Measurements from ENCODE around the gene PTEN. TPM values are rescaled to one million over a fixed set of nuclear protein-coding genes. Genes with fewer than 3 reads are reported as not detected.
"Not testable (repeated sequence)": the region's sequence is repeated elsewhere in the genome, so short reads cannot be mapped to it uniquely, and the experiment has no call there.

The PTEN gene
- total and polyA plus RNA-seq, 8 donors, result 26.2 to 374 (median 59.7) TPM

DNA sequence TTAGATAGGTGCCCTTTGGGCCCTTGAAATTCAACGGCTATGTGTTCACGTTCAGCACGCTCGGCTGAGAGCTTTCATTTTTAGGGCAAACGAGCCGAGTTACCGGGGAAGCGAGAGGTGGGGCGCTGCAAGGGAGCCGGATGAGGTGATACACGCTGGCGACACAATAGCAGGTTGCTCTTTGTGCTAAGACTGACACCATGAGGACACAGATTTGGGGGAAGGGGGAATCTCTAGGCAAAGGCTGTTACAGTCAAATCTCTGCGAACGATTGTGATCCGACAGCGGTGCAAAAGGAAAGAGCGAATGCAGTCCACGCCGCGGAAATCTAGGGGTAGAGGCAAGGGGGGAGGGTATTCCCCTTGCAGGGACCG, 759 bp upstream of the PTEN start:
- no peaks in the 10 kb centered on the region for H3K9me3 ChIP-seq
- 0 to 1% (median 0%) methylated on average over 19 to 21 of the region's 21 CpGs for WGBS, 5 donors

DNA sequence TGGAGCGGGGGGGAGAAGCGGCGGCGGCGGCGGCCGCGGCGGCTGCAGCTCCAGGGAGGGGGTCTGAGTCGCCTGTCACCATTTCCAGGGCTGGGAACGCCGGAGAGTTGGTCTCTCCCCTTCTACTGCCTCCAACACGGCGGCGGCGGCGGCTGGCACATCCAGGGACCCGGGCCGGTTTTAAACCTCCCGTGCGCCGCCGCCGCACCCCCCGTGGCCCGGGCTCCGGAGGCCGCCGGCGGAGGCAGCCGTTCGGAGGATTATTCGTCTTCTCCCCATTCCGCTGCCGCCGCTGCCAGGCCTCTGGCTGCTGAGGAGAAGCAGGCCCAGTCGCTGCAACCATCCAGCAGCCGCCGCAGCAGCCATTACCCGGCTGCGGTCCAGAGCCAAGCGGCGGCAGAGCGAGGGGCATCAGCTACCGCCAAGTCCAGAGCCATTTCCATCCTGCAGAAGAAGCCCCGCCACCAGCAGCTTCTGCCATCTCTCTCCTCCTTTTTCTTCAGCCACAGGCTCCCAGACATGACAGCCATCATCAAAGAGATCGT, 598 bp downstream of the PTEN start:
- H3K9me3 ChIP-seq, H3K36me3 ChIP-seq, H3K27me3 ChIP-seq: not testable (repeated sequence)
- intact Hi-C loops (cut with DNase I; ENCODE audit: low total_unique reads), result loop anchor here (10.0 kb wide), 1 partner anchor 251 kb away; no protein-coding TSS in a partner anchor
- H3K4me3 ChIP-seq, result peak overlapping the region; percentile 88 to 94 (median 90)
- peak overlapping the region; percentile 95 to 99 (median 97) for H3K27ac ChIP-seq
- WGBS, 5 donors, result 0 to 1% (median 0%) methylated on average over 9 to 47 of the region's 47 CpGs
- peak; percentile 39 to 75 for DNase-seq
- peaks cover 7 to 30% (median 27%) of the 10 kb centered on the region in 4 donors for H3K4me1 ChIP-seq

More for the DNA sequence above, 759 bp upstream of the PTEN start:
- peak overlapping the region; percentile 95 to 99 (median 97) for H3K27ac ChIP-seq
- intact Hi-C loops (cut with DNase I; ENCODE audit: low total_unique reads), result loop anchor here (10.0 kb wide), 1 partner anchor 252 kb away; no protein-coding TSS in a partner anchor
- peak overlapping the region; percentile 88 to 94 (median 90) for H3K4me3 ChIP-seq
- peaks cover 7 to 19% (median 16%) of the 10 kb centered on the region in 4 donors for H3K4me1 ChIP-seq
- no peak for DNase-seq
- H3K27me3 ChIP-seq, result no peaks in the 10 kb centered on the region
- H3K36me3 ChIP-seq, result no peaks in the 10 kb centered on the region
- TF ChIP-seq EP300 (IDR thresholded peaks at IDR 0.05) (no peak), POLR2A (IDR thresholded peaks at IDR 0.05) (no peak), POLR2AphosphoS5 (IDR thresholded peaks at IDR 0.05) (no peak)
- TF ChIP-seq, protein P1, sequence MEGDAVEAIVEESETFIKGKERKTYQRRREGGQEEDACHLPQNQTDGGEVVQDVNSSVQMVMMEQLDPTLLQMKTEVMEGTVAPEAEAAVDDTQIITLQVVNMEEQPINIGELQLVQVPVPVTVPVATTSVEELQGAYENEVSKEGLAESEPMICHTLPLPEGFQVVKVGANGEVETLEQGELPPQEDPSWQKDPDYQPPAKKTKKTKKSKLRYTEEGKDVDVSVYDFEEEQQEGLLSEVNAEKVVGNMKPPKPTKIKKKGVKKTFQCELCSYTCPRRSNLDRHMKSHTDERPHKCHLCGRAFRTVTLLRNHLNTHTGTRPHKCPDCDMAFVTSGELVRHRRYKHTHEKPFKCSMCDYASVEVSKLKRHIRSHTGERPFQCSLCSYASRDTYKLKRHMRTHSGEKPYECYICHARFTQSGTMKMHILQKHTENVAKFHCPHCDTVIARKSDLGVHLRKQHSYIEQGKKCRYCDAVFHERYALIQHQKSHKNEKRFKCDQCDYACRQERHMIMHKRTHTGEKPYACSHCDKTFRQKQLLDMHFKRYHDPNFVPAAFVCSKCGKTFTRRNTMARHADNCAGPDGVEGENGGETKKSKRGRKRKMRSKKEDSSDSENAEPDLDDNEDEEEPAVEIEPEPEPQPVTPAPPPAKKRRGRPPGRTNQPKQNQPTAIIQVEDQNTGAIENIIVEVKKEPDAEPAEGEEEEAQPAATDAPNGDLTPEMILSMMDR (IDR thresholded peaks at IDR 0.05), result no peak

DNA sequence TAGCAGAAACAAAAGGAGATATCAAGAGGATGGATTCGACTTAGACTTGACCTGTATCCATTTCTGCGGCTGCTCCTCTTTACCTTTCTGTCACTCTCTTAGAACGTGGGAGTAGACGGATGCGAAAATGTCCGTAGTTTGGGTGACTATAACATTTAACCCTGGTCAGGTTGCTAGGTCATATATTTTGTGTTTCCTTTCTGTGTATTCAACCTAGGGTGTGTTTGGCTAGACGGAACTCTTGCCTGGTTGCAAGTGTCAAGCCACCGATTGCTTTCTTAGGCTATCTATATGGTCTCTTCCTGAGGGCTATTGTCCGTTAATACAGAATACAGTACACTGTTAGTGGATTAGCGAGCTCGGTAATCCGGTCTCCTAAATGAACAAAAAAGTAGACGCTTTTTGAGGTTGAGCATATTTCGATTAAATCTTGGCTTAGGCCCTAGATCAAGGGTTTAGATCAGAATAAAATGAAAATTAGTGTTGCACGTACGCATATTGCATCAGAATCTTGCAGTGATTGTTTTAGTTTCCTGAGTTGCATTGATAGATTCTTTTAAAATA, 1.2 kb downstream of the PTEN start:
- peak in 1 of 2 donors; percentile 50 for DNase-seq
- no peaks in the 10 kb centered on the region for H3K9me3 ChIP-seq
- intact Hi-C loops (cut with DNase I; ENCODE audit: low total_unique reads), result loop anchor here (10.0 kb wide), 1 partner anchor 250 kb away; no protein-coding TSS in a partner anchor
- H3K4me3 ChIP-seq, result peak overlapping the region; percentile 88 to 94 (median 90)
- H3K36me3 ChIP-seq, result no peaks in the 10 kb centered on the region
- peak overlapping the region; percentile 95 to 99 (median 97) for H3K27ac ChIP-seq
- TF ChIP-seq POLR2AphosphoS5 (IDR thresholded peaks at IDR 0.05) (no peak), EP300 (IDR thresholded peaks at IDR 0.05) (no peak), POLR2A (IDR thresholded peaks at IDR 0.05) (no peak)
- TF ChIP-seq, protein P1 (IDR thresholded peaks at IDR 0.05), result no peak
- 0 to 1% (median 1%) methylated on average over 16 of the region's 16 CpGs for WGBS, 5 donors
- H3K27me3 ChIP-seq, result no peaks in the 10 kb centered on the region
- peaks cover 7 to 35% (median 33%) of the 10 kb centered on the region in 4 donors for H3K4me1 ChIP-seq

DNA sequence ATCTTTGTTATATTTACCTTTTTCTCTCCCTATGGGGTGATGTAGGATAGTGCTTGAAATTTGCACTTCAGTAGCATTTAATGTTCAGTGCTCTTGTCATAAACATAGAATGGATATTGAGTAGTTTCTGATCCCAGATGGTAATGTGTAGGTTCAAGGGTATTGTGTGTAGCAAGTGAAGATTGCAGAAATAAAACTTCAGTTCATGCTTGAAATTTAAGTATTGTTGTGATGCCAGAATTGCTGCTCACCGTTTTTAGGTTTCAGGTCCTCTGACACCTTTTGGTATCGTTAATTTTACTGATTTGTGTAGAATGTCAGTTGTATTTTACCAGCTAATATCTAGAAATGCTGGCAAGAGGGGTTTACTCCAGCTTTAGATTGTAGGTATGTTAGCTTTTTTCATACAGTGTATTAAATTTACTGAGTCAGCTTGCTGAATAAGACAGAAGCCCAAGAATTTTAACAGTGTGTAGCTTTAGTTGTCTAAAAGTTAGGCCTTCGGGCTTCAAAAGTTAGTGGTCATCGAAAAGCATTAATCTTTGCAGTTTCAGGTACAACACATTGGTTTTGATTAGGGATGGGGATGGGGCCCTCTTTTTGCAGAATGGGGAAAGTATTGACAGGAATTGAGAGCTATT, 1.9 kb downstream of the PTEN start:
- no peaks in the 10 kb centered on the region for H3K27me3 ChIP-seq
- H3K4me3 ChIP-seq, result peak overlapping the region; percentile 88 to 94 (median 90)
- no peaks in the 10 kb centered on the region for H3K9me3 ChIP-seq
- TF ChIP-seq EP300 (IDR thresholded peaks at IDR 0.05) (no peak), POLR2AphosphoS5 (IDR thresholded peaks at IDR 0.05) (no peak), POLR2A (IDR thresholded peaks at IDR 0.05) (no peak)
- TF ChIP-seq, protein P1 (IDR thresholded peaks at IDR 0.05), result no peak
- DNase-seq, result no peak
- intact Hi-C loops (cut with DNase I; ENCODE audit: low total_unique reads), result loop anchor here (10.0 kb wide), 1 partner anchor 249 kb away; no protein-coding TSS in a partner anchor
- no peaks in the 10 kb centered on the region for H3K36me3 ChIP-seq
- peak overlapping the region in 4 of 5 donors; percentile 95 to 99 (median 98) for H3K27ac ChIP-seq
- 1% methylated on average over 4 of the region's 4 CpGs for WGBS, 5 donors
- H3K4me1 ChIP-seq, result peaks cover 7 to 39% (median 33%) of the 10 kb centered on the region in 4 donors

All from stomach (tissue), 9 donors.